Measurements from ENCODE around the gene PLCB3.
"Not testable (repeated sequence)": the region's sequence is repeated elsewhere in the genome, so short reads cannot be mapped to it uniquely, and the experiment has no call there.

Gene PLCB3

GRCh38 chr11:64243236-64243854 lies 8.0 kb upstream of the PLCB3 start:
- no peak for DNase-seq (ENCODE audit: extremely low read depth, low read depth)
- no peak for TF ChIP-seq CTCF (IDR thresholded peaks at IDR 0.05; ENCODE audit: low read depth, low read length)

- no peak for DNase-seq (ENCODE audit: extremely low read depth, low read depth)
- no peak for TF ChIP-seq CTCF (IDR thresholded peaks at IDR 0.05; ENCODE audit: low read depth, low read length)
These were observed 7.2 kb upstream of the PLCB3 start for GRCh38 chr11:64244107-64244506.

GRCh38 chr11:64244966-64245365 lies 6.4 kb upstream of the PLCB3 start:
- no peak for DNase-seq (ENCODE audit: extremely low read depth, low read depth)
- no peak for TF ChIP-seq CTCF (IDR thresholded peaks at IDR 0.05; ENCODE audit: low read depth, low read length)

GRCh38 chr11:64245401-64245796 lies 5.9 kb upstream of the PLCB3 start:
- DNase-seq (ENCODE audit: extremely low read depth, low read depth) = no peak
- no peak for TF ChIP-seq CTCF (IDR thresholded peaks at IDR 0.05; ENCODE audit: low read depth, low read length)

- TF ChIP-seq CTCF (IDR thresholded peaks at IDR 0.05; ENCODE audit: low read depth, low read length) = no peak
- peak; percentile 49 for DNase-seq (ENCODE audit: extremely low read depth, low read depth)
These were observed 5.3 kb upstream of the PLCB3 start for GRCh38 chr11:64245797-64246620.

- not testable (repeated sequence) for DNase-seq (ENCODE audit: extremely low read depth, low read depth)
These were observed 4.8 kb upstream of the PLCB3 start for GRCh38 chr11:64246621-64246870.

- peak; percentile 44 for DNase-seq (ENCODE audit: extremely low read depth, low read depth)
- TF ChIP-seq CTCF (IDR thresholded peaks at IDR 0.05; ENCODE audit: low read depth, low read length) = no peak; the same call in 1 of the 2 replicates
These were observed 4.2 kb upstream of the PLCB3 start, which contains the start of gene PPP1R14B for GRCh38 chr11:64246871-64247728. Gene PPP1R14B, minus strand, starts transcription at chr11:64246943. Its CDS starts 270 bp downstream, at chr11:64246673.
